Measurements from ENCODE around the gene PHF2. TPM values are rescaled to one million over a fixed set of nuclear protein-coding genes. Genes with fewer than 3 reads are reported as not detected.
"Not testable (repeated sequence)": the region's sequence is repeated elsewhere in the genome, so short reads cannot be mapped to it uniquely, and the experiment has no call there.

Gene PHF2
- total RNA-seq, 2 donors from 2014 or later, result 15.0 to 19.8 TPM

DNA sequence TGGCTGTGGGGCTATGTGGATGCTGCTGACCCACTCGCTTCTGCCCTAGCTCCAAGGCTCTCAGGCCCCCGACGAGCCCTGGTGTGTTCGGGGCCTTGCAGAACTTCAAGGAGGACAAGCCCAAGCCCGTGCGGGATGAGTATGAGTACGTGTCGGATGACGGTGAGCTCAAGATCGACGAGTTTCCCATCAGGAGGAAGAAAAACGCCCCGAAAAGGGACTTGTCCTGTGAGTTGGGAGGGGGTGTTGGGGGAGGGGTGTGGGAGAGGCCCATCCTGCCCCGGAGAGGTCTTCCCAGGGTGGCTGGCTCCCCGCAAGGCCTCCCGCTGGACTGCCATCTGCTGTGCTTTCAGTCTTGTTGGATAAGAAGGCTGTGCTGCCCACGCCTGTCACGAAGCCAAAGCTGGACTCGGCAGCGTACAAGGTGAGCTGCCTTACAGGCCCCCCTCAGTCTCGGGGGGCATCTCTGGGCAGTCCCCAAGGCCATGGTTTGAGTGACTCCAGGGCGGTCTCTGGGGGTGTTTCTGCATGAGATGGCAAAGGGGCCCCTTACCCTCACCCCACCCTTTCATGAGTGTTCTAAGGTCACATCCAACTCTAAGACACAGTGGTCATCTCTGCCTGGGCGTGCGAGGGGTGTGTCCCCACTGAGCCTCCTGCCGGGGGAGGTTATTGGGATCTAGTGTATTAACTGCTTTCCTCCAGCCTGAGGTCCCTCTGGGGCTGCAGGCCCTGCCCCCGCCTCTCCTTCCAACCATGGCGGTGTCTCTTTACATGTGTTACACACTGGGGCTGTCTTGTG is 89.5 kb downstream of the PHF2 start:
- intact Hi-C loops (cut with DNase I), result no loop called here
- H3K9me3 ChIP-seq, result no peaks in the 10 kb centered on the region

DNA sequence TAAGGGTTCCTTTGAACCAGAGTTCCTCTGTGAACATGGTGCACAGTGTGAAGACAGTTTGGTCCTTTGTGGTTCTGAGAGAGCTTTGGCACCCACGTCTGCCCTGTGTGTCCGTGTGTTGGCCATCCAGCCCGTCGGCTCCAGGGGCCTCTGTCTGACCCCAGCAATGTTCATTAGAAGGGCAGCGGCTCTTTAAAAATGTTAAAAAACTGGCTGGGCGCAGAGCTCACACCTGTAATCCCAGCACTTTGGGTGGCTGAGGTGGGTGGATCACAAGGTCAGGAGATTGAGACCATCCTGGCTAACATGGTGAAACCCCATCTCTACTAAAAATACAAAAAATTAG is 90.0 kb downstream of the PHF2 start:
- H3K27me3 ChIP-seq; ATAC-seq; H3K9me3 ChIP-seq; H3K4me3 ChIP-seq; H3K36me3 ChIP-seq (replicated peaks in 1 of 2; ENCODE audit: insufficient read depth in 1 of 2, low read depth in 2 of 2); H3K27ac ChIP-seq; H3K4me1 ChIP-seq; intact Hi-C loops (cut with DNase I): not testable (repeated sequence)
- WGBS, 2 donors, result 90% methylated on average over 6 of the region's 6 CpGs
- DNase-seq, result peak in 2 of 4 donors; percentile 2 to 4

More for the DNA sequence above, 89.5 kb downstream of the PHF2 start:
- 92 to 98% methylated on average over 16 to 25 of the region's 27 CpGs for WGBS, 2 donors
- ATAC-seq (no peak), DNase-seq (peak; percentile 0 to 8 (median 5))
- no peaks in the 10 kb centered on the region for H3K27me3 ChIP-seq
- no peaks in the 10 kb centered on the region for H3K4me1 ChIP-seq
- no peak overlapping the region for H3K27ac ChIP-seq
- no peak for TF ChIP-seq POLR2A (IDR thresholded peaks at IDR 0.05)
- TF ChIP-seq, protein P1, sequence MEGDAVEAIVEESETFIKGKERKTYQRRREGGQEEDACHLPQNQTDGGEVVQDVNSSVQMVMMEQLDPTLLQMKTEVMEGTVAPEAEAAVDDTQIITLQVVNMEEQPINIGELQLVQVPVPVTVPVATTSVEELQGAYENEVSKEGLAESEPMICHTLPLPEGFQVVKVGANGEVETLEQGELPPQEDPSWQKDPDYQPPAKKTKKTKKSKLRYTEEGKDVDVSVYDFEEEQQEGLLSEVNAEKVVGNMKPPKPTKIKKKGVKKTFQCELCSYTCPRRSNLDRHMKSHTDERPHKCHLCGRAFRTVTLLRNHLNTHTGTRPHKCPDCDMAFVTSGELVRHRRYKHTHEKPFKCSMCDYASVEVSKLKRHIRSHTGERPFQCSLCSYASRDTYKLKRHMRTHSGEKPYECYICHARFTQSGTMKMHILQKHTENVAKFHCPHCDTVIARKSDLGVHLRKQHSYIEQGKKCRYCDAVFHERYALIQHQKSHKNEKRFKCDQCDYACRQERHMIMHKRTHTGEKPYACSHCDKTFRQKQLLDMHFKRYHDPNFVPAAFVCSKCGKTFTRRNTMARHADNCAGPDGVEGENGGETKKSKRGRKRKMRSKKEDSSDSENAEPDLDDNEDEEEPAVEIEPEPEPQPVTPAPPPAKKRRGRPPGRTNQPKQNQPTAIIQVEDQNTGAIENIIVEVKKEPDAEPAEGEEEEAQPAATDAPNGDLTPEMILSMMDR (IDR thresholded peaks at IDR 0.05), result no peak
- peaks cover 0 to 4% of the 10 kb centered on the region in 2 donors for H3K36me3 ChIP-seq (replicated peaks in 1 of 2; ENCODE audit: insufficient read depth in 1 of 2, low read depth in 2 of 2)
- H3K4me3 ChIP-seq, result no peak overlapping the region

DNA sequence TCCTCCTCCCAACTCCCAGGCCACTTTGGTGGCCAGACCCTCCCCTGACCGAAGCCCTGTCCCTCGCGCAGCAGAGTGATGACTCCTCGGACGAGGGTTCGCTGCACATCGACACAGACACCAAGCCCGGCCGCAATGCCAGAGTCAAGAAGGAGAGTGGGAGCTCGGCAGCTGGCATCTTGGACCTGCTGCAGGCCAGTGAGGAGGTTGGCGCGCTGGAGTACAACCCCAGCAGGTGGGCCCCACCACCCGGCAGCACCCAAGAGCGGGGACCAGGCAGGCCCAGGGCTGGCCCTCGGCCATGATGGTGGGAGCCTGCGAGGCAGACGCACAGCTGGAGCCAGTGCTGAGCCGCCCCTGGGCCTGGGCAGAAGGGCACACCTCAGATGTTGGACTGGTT is 90.6 kb downstream of the PHF2 start:
- 91 to 93% methylated on average over 12 to 18 of the region's 18 CpGs for WGBS, 2 donors
- ATAC-seq (no peak), DNase-seq (peak; percentile 1 to 10 (median 6))
- H3K36me3 ChIP-seq (replicated peaks in 1 of 2; ENCODE audit: insufficient read depth in 1 of 2, low read depth in 2 of 2), result peaks cover 0 to 4% of the 10 kb centered on the region in 2 donors
- intact Hi-C loops (cut with DNase I), result no loop called here
- H3K4me3 ChIP-seq, result no peak overlapping the region
- H3K27me3 ChIP-seq, result no peaks in the 10 kb centered on the region
- H3K9me3 ChIP-seq, result no peaks in the 10 kb centered on the region
- H3K27ac ChIP-seq, result no peak overlapping the region
- TF ChIP-seq, protein P1 (IDR thresholded peaks at IDR 0.05), result no peak
- no peak for TF ChIP-seq POLR2A (IDR thresholded peaks at IDR 0.05)
- no peaks in the 10 kb centered on the region for H3K4me1 ChIP-seq

DNA sequence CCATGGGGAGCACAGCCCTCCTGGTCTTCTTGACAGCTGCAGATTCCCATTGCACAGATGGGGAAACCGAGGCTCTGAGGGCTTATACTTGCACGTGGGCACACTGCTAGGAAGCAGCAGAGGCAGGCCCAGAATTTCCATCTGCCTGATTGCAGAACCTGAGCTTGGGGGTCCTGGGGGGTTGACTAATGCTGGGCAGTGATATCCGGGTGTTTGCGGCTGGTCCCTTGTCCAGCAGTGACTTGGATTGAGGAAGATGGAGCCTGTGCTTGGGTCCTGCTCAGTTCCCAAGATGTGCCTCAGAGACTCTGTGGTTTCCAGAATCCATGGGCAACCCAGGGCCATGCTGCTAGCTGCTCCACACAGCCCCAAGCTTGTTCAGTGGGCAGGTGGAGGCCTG is 91.2 kb downstream of the PHF2 start:
- peaks cover 0 to 4% of the 10 kb centered on the region in 2 donors for H3K36me3 ChIP-seq (replicated peaks in 1 of 2; ENCODE audit: insufficient read depth in 1 of 2, low read depth in 2 of 2)
- WGBS, 2 donors, result 69 to 75% methylated on average over 4 of the region's 4 CpGs
- intact Hi-C loops (cut with DNase I), result no loop called here
- no peaks in the 10 kb centered on the region for H3K27me3 ChIP-seq
- no peaks in the 10 kb centered on the region for H3K9me3 ChIP-seq
- DNase-seq (peak in 2 of 4 donors; percentile 6 to 7), ATAC-seq (no peak)
- no peak for TF ChIP-seq POLR2A (IDR thresholded peaks at IDR 0.05)
- TF ChIP-seq, protein P1 (IDR thresholded peaks at IDR 0.05), result no peak
- no peak overlapping the region for H3K27ac ChIP-seq
- no peaks in the 10 kb centered on the region for H3K4me1 ChIP-seq
- H3K4me3 ChIP-seq, result no peak overlapping the region

DNA sequence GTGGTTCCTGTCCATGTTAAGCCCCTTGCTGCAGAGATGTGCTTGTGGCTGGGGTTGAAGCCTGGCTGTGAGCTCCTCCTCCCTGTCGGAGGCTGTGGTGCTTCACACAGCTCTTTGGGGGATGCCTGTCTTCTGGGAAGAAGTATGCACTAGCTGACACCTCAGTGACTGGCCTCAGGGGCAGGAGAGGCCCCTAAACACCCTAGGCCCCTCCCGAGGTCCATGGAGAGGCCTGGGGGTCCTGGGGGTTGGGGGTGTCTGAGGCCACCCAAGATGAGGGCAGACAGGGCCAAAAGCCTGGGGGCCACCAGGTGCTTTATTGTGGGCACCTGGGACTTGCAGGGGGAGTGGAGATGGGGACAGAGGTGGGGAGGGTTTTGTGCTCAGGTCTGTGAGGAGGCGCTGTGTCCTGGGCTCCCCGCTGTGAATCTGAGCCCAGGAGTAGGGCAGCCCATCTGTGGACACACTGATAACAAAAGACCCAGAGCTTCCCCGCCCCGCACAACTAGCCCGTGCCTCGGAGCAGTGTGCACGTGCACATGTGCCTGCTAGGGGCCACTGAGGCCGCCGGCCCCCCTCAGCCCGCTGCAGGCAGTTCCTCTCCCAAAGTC is 92.0 kb downstream of the PHF2 start:
- Histone ChIP-seq H3K9me3 (no peaks in the 10 kb centered on the region), H3K27ac (no peak overlapping the region), H3K27me3 (no peaks in the 10 kb centered on the region), H3K4me3 (no peak overlapping the region), H3K4me1 (no peaks in the 10 kb centered on the region), H3K36me3 (replicated peaks in 1 of 2; ENCODE audit: insufficient read depth in 1 of 2, low read depth in 2 of 2) (peaks cover 0 to 4% of the 10 kb centered on the region in 2 donors)
- DNase-seq (peak in 3 of 4 donors; percentile 1 to 6 (median 2)), ATAC-seq (no peak)
- TF ChIP-seq, protein P1 (IDR thresholded peaks at IDR 0.05), result no peak
- no peak for TF ChIP-seq POLR2A (IDR thresholded peaks at IDR 0.05)
- intact Hi-C loops (cut with DNase I), result no loop called here
- WGBS, 2 donors, result 90 to 93% methylated on average over 8 to 10 of the region's 12 CpGs

Data from body of pancreas (tissue), 4 donors.